WTC11 (cell line): ENCODE results near the gene MIEF1. TPM values are rescaled to one million over a fixed set of nuclear protein-coding genes. Genes with fewer than 3 reads are reported as not detected.

Experiments
- ATAC-seq: fragments of 200-7000 bp; cut with Tn5 transposase; 2 replicates; pipeline ENCODE4 v1.10.0; 2021; ENCODE audit warnings: mild to moderate bottlenecking, moderate library complexity
- CTCF ChIA-PET: fragments of 300-600 bp; sonication (Branson Sonifier 250); formaldehyde crosslinking; loops from one replicate; lab custom pipeline; 2021; ENCODE audit warnings: antibody characterized with exemption; lab: Charles Lee
- POLR2A ChIA-PET: fragments of 350-600 bp; sonication (Branson Sonifier 250); formaldehyde crosslinking; loops from one replicate; lab custom pipeline; 2021; ENCODE audit warnings: antibody characterized with exemption; lab: Charles Lee
- DNase-seq: peaks from one replicate; pipeline ENCODE4 v3.0.0; 2021; ENCODE audit warnings: low spot score
- H3K27ac Mint-ChIP-seq: 2 replicates; pipeline ENCODE4 v1.8.0; 2021; ENCODE audit warnings: mixed read lengths
- H3K27me3 Mint-ChIP-seq: 2 replicates; pipeline ENCODE4 v1.8.0; 2021; ENCODE audit warnings: low read depth, mild to moderate bottlenecking, moderate library complexity, mixed read lengths
- H3K36me3 Mint-ChIP-seq: 2 replicates; pipeline ENCODE4 v1.8.0; 2021; ENCODE audit warnings: mixed read lengths
- H3K4me1 Mint-ChIP-seq: 2 replicates; pipeline ENCODE4 v1.8.0; 2022; ENCODE audit warnings: mixed read lengths
- H3K4me3 Mint-ChIP-seq: 2 replicates; pipeline ENCODE4 v1.8.0; 2021; ENCODE audit warnings: mild to moderate bottlenecking, moderate library complexity, mixed read lengths
- H3K9me3 Mint-ChIP-seq: 2 replicates; pipeline ENCODE4 v1.8.0; 2021; ENCODE audit warnings: mixed read lengths
- EMX1 ChIP-seq: fragments of 250-450 bp; sonication (Bioruptor Pico); IDR thresholded peaks from 2 replicates; pipeline ENCODE4 v1.8.0; 2021; ENCODE audit warnings: mild to moderate bottlenecking
- GRHL2 ChIP-seq: fragments of 250-450 bp; sonication (Bioruptor Pico); IDR thresholded peaks from 2 replicates; pipeline ENCODE4 v1.8.0; 2022; ENCODE audit warnings: mild to moderate bottlenecking, moderate library complexity; ENCODE audit not compliant: insufficient replicate concordance, severe bottlenecking
- GTF2I ChIP-seq: fragments of 250-450 bp; sonication (Bioruptor Pico); conservative IDR thresholded peaks from 2 replicates; pipeline ENCODE4 v1.4.0; 2021; ENCODE audit warnings: mild to moderate bottlenecking
- JUN ChIP-seq: sonication (generic); formaldehyde crosslinking; IDR thresholded peaks from 2 replicates; pipeline ENCODE4 v1.8.0; 2023; ENCODE audit warnings: mild to moderate bottlenecking, missing genetic modification reagents
- MXD4 ChIP-seq: fragments of 250-450 bp; sonication (Bioruptor Pico); IDR thresholded peaks from 2 replicates; pipeline ENCODE4 v1.8.0; 2021; ENCODE audit warnings: mild to moderate bottlenecking, moderate library complexity, borderline replicate concordance
- MYBL2 ChIP-seq: sonication (generic); formaldehyde crosslinking; IDR thresholded peaks from 2 replicates; pipeline ENCODE4 v1.8.1; 2023; ENCODE audit warnings: mild to moderate bottlenecking, moderate library complexity, missing genetic modification reagents
- NFYB ChIP-seq: sonication (generic); formaldehyde crosslinking; conservative IDR thresholded peaks from 2 replicates; pipeline ENCODE4 v1.8.0; 2022; ENCODE audit warnings: low read depth, missing genetic modification reagents
- RELA ChIP-seq: sonication (generic); formaldehyde crosslinking; IDR thresholded peaks from 2 replicates; pipeline ENCODE4 v1.8.1; 2022; ENCODE audit warnings: missing genetic modification reagents, mild to moderate bottlenecking, borderline replicate concordance
- RORB ChIP-seq: fragments of 250-450 bp; sonication (Bioruptor Pico); IDR thresholded peaks from 2 replicates; pipeline ENCODE4 v1.9.0; 2021; ENCODE audit warnings: mild to moderate bottlenecking
- SMAD3 ChIP-seq: sonication (generic); formaldehyde crosslinking; IDR thresholded peaks from 2 replicates; pipeline ENCODE4 v1.8.0; 2022; ENCODE audit warnings: missing genetic modification reagents, mild to moderate bottlenecking, borderline replicate concordance
- SOX15 ChIP-seq: fragments of 250-450 bp; sonication (Bioruptor Pico); IDR thresholded peaks from 2 replicates; pipeline ENCODE4 v1.9.0; 2021; ENCODE audit warnings: mild to moderate bottlenecking
- TCF7 ChIP-seq: sonication (generic); formaldehyde crosslinking; IDR thresholded peaks from 2 replicates; pipeline ENCODE4 v1.8.0; 2022; ENCODE audit warnings: mild to moderate bottlenecking, low read depth, missing genetic modification reagents, moderate library complexity
- TEAD1 ChIP-seq: sonication (generic); formaldehyde crosslinking; IDR thresholded peaks from 2 replicates; pipeline ENCODE4 v1.8.0; 2022; ENCODE audit warnings: mild to moderate bottlenecking, missing genetic modification reagents
- TEAD4 ChIP-seq: sonication (generic); formaldehyde crosslinking; IDR thresholded peaks from 2 replicates; pipeline ENCODE4 v1.8.0; 2022; ENCODE audit warnings: mild to moderate bottlenecking, missing genetic modification reagents
- ZBTB21 ChIP-seq: sonication (generic); formaldehyde crosslinking; IDR thresholded peaks from 2 replicates; pipeline ENCODE4 v1.8.1; 2023; ENCODE audit warnings: mild to moderate bottlenecking, missing genetic modification reagents, borderline replicate concordance
- ZNF232 ChIP-seq: sonication (generic); formaldehyde crosslinking; IDR thresholded peaks from 2 replicates; pipeline ENCODE4 v1.8.0; 2022; ENCODE audit warnings: mild to moderate bottlenecking, missing genetic modification reagents
- ZNF263 ChIP-seq: sonication (generic); formaldehyde crosslinking; IDR thresholded peaks from 2 replicates; pipeline ENCODE4 v1.8.1; 2022; ENCODE audit warnings: low read depth, mild to moderate bottlenecking, moderate library complexity, missing genetic modification reagents
- ZNF396 ChIP-seq: fragments of 250-450 bp; sonication (Bioruptor Pico); IDR thresholded peaks from 2 replicates; pipeline ENCODE4 v1.8.0; 2021; ENCODE audit warnings: mild to moderate bottlenecking, moderate library complexity, borderline replicate concordance
- total RNA-seq: library from RNA; stranded (reverse); gene quantifications from 3 replicates; pipeline ENCODE4 v1.2.3, GENCODE V29; 2021
- TF ChIP-seq, protein P1 (sequence below): sonication (generic); formaldehyde crosslinking; IDR thresholded peaks from 2 replicates; pipeline ENCODE4 v1.8.1; 2022; ENCODE audit warnings: low read depth, mild to moderate bottlenecking, moderate library complexity, missing genetic modification reagents, borderline replicate concordance
- TF ChIP-seq, protein P2 (sequence below): fragments of 250-450 bp; sonication (Bioruptor Pico); IDR thresholded peaks from 2 replicates; pipeline ENCODE4 v1.9.0; 2021; ENCODE audit warnings: moderate library complexity, mild to moderate bottlenecking, inconsistent platforms, borderline replicate concordance
- TF ChIP-seq, protein P3 (sequence below): fragments of 250-450 bp; sonication (Bioruptor Pico); IDR thresholded peaks from 2 replicates; pipeline ENCODE4 v1.9.0; 2021; ENCODE audit warnings: mild to moderate bottlenecking, borderline replicate concordance
- TF ChIP-seq, protein P4 (sequence below): sonication (generic); formaldehyde crosslinking; IDR thresholded peaks from 2 replicates; pipeline ENCODE4 v1.8.1; 2023; ENCODE audit warnings: mild to moderate bottlenecking, missing genetic modification reagents
- TF ChIP-seq, protein P5 (sequence below): sonication (generic); formaldehyde crosslinking; IDR thresholded peaks from 2 replicates; pipeline ENCODE4 v1.8.0; 2022; ENCODE audit warnings: mild to moderate bottlenecking, missing genetic modification reagents
- TF ChIP-seq, protein P6 (sequence below): sonication (generic); formaldehyde crosslinking; conservative IDR thresholded peaks from 2 replicates; pipeline ENCODE4 v1.8.1; 2022; ENCODE audit warnings: mild to moderate bottlenecking, missing genetic modification reagents
- TF ChIP-seq, protein P7 (sequence below): sonication (generic); formaldehyde crosslinking; IDR thresholded peaks from 2 replicates; pipeline ENCODE4 v1.8.1; 2023; ENCODE audit warnings: mild to moderate bottlenecking, missing genetic modification reagents, moderate library complexity

Gene MIEF1
- total RNA-seq, 1 experiment from 2014 or later: 38.7 TPM

DNA sequence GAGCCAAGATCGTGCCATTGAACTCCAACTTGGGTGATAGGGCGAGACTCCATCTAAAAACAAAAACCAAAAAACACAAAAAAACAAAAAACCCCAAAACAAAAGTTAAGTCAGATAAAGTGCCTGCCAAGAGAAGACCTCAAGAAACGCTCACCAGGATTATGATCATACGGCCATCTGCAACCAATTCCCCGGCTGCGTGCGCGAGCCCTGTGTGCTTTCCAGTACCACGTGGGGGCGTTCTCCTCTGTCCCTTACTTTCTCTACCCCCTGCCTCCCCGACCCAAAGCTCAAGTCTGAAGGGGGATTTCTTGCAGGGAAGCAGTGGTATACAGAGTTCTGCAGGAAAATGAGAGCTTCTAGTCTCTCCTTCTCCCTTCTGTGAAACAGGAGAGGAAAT, 41.0 kb downstream of the MIEF1 start (continued):
- TF ChIP-seq, protein P1, sequence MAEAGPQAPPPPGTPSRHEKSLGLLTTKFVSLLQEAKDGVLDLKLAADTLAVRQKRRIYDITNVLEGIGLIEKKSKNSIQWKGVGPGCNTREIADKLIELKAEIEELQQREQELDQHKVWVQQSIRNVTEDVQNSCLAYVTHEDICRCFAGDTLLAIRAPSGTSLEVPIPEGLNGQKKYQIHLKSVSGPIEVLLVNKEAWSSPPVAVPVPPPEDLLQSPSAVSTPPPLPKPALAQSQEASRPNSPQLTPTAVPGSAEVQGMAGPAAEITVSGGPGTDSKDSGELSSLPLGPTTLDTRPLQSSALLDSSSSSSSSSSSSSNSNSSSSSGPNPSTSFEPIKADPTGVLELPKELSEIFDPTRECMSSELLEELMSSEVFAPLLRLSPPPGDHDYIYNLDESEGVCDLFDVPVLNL (CRISPR knock-in tag): no peak
- TF ChIP-seq ZBTB21 (CRISPR knock-in tag): no peak
- TF ChIP-seq, protein P2, sequence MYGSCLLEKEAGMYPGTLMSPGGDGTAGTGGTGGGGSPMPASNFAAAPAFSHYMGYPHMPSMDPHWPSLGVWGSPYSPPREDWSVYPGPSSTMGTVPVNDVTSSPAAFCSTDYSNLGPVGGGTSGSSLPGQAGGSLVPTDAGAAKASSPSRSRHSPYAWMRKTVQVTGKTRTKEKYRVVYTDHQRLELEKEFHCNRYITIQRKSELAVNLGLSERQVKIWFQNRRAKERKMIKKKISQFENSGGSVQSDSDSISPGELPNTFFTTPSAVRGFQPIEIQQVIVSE: no peak
- TF ChIP-seq, protein P3, sequence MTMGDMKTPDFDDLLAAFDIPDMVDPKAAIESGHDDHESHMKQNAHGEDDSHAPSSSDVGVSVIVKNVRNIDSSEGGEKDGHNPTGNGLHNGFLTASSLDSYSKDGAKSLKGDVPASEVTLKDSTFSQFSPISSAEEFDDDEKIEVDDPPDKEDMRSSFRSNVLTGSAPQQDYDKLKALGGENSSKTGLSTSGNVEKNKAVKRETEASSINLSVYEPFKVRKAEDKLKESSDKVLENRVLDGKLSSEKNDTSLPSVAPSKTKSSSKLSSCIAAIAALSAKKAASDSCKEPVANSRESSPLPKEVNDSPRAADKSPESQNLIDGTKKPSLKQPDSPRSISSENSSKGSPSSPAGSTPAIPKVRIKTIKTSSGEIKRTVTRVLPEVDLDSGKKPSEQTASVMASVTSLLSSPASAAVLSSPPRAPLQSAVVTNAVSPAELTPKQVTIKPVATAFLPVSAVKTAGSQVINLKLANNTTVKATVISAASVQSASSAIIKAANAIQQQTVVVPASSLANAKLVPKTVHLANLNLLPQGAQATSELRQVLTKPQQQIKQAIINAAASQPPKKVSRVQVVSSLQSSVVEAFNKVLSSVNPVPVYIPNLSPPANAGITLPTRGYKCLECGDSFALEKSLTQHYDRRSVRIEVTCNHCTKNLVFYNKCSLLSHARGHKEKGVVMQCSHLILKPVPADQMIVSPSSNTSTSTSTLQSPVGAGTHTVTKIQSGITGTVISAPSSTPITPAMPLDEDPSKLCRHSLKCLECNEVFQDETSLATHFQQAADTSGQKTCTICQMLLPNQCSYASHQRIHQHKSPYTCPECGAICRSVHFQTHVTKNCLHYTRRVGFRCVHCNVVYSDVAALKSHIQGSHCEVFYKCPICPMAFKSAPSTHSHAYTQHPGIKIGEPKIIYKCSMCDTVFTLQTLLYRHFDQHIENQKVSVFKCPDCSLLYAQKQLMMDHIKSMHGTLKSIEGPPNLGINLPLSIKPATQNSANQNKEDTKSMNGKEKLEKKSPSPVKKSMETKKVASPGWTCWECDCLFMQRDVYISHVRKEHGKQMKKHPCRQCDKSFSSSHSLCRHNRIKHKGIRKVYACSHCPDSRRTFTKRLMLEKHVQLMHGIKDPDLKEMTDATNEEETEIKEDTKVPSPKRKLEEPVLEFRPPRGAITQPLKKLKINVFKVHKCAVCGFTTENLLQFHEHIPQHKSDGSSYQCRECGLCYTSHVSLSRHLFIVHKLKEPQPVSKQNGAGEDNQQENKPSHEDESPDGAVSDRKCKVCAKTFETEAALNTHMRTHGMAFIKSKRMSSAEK (CRISPR knock-in tag): no peak

DNA sequence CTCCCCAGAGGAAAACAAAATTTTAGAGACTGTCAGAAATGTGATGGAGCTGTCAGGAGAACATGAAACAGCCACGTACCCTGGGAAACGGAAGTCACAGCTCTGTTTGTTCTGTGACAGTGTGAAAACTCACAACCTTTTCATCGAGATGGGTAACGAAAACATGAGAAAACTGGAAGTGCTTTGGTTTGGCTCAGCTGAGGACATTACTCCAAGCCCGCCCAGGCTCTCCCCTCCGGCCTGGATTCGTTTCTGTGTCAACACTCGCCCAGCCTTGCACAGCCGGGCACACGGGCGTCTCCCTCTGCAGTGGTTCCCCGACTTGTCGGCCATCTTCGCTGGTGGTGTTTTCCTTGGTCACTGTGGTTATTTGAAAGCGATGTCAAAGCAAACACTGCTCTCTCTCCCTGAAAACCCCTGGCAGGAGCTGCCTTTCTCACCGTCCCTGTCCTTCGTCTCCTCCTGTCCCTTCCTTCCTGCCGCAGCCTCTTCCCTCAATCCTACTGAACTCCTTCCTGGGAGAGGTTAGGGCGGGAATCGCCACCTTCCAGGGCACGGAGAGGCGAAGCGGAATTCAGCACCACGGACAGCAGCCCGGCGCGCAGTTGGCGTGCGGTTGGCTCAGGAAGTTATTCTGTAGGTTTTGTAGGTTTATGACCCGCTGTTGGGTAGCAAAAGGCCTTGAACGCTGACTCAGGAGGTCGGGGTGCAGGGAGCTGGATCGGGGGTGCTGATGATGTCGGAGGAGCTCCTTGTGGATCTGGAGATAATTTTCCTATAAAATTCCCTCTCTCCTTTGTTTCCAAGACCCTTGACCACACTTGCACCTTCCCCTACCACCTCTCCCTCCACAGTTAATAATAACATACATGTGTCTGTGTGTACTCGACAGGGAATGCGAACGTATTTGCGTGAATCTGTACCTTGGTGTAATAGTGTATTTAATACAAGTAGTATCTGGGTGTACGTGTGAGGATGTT, 43.6 kb downstream of the MIEF1 start:
- peak; percentile 82 for DNase-seq
- no peak overlapping the region for H3K4me3 Mint-ChIP-seq
- H3K27me3 Mint-ChIP-seq: peaks cover 35% of the 10 kb centered on the region
- ChIA-PET CTCF (interaction anchor here (0.6 to 1.5 kb wide), 4 partner anchors 12 to 479 kb away, joined by 3 to 5 read pairs (median 4); no protein-coding TSS in a partner anchor), POLR2A (no interaction called here)
- H3K27ac Mint-ChIP-seq: no peak overlapping the region
- peak; percentile 78 for ATAC-seq
- H3K36me3 Mint-ChIP-seq: no peaks in the 10 kb centered on the region
- peaks cover 14% of the 10 kb centered on the region for H3K4me1 Mint-ChIP-seq
- no peaks in the 10 kb centered on the region for H3K9me3 Mint-ChIP-seq
- TF ChIP-seq ZNF396 (CRISPR knock-in tag): no peak
- TF ChIP-seq, protein P4, sequence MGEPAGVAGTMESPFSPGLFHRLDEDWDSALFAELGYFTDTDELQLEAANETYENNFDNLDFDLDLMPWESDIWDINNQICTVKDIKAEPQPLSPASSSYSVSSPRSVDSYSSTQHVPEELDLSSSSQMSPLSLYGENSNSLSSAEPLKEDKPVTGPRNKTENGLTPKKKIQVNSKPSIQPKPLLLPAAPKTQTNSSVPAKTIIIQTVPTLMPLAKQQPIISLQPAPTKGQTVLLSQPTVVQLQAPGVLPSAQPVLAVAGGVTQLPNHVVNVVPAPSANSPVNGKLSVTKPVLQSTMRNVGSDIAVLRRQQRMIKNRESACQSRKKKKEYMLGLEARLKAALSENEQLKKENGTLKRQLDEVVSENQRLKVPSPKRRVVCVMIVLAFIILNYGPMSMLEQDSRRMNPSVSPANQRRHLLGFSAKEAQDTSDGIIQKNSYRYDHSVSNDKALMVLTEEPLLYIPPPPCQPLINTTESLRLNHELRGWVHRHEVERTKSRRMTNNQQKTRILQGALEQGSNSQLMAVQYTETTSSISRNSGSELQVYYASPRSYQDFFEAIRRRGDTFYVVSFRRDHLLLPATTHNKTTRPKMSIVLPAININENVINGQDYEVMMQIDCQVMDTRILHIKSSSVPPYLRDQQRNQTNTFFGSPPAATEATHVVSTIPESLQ (CRISPR knock-in tag): no peak
- TF ChIP-seq, protein P5, sequence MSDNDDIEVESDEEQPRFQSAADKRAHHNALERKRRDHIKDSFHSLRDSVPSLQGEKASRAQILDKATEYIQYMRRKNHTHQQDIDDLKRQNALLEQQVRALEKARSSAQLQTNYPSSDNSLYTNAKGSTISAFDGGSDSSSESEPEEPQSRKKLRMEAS (CRISPR knock-in tag): peak; percentile 87
- no peak for TF ChIP-seq SOX15 (CRISPR knock-in tag)
- peak; percentile 88 for TF ChIP-seq TCF7 (CRISPR knock-in tag)
- no peak for TF ChIP-seq GTF2I (CRISPR knock-in tag)
- peak; percentile 92; the same call in 1 of the 2 replicates for TF ChIP-seq ZBTB21 (CRISPR knock-in tag)
- TF ChIP-seq MYBL2 (CRISPR knock-in tag): peak; percentile 94
- peak; percentile 92 for TF ChIP-seq RELA (CRISPR knock-in tag)
- peak; percentile 93 for TF ChIP-seq JUN (CRISPR knock-in tag)
- TF ChIP-seq TEAD1 (CRISPR knock-in tag): peak; percentile 97
- no peak for TF ChIP-seq RORB
- TF ChIP-seq ZNF232 (CRISPR knock-in tag): peak; percentile 97
- TF ChIP-seq, protein P6, sequence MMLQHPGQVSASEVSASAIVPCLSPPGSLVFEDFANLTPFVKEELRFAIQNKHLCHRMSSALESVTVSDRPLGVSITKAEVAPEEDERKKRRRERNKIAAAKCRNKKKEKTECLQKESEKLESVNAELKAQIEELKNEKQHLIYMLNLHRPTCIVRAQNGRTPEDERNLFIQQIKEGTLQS: no peak
- no peak for TF ChIP-seq EMX1 (CRISPR knock-in tag)
- peak; percentile 97 for TF ChIP-seq SMAD3
- no peak for TF ChIP-seq ZNF263
- no peak for TF ChIP-seq GRHL2 (CRISPR knock-in tag)
- TF ChIP-seq, protein P7, sequence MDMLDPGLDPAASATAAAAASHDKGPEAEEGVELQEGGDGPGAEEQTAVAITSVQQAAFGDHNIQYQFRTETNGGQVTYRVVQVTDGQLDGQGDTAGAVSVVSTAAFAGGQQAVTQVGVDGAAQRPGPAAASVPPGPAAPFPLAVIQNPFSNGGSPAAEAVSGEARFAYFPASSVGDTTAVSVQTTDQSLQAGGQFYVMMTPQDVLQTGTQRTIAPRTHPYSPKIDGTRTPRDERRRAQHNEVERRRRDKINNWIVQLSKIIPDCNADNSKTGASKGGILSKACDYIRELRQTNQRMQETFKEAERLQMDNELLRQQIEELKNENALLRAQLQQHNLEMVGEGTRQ (CRISPR knock-in tag): no peak
- TF ChIP-seq NFYB (CRISPR knock-in tag): peak; percentile 30
- no peak for TF ChIP-seq MXD4 (CRISPR knock-in tag)
- TF ChIP-seq TEAD4 (CRISPR knock-in tag): peak; percentile 97
